Lower leg skin (tissue), 3 donors: Measurements from ENCODE around the gene MORN4.

Experiments used
- POLR2A ChIP-seq, 2 donors: fragments of 450-650 bp; IDR thresholded peaks; one replicate each; pipeline ENCODE4 v1.6.1; 2016 to 2017; ENCODE audit warnings: antibody characterized with exemption in 2 of 2, mild to moderate bottlenecking in 1 of 2, moderate library complexity in 1 of 2
- TF ChIP-seq, protein P1 (sequence below), 3 donors: fragments of 450-650 bp; IDR thresholded peaks; one replicate each; pipeline ENCODE4 v1.5.1; 2016; ENCODE audit warnings: antibody characterized with exemption in 3 of 3, mild to moderate bottlenecking in 3 of 3, moderate library complexity in 2 of 3

DNA sequence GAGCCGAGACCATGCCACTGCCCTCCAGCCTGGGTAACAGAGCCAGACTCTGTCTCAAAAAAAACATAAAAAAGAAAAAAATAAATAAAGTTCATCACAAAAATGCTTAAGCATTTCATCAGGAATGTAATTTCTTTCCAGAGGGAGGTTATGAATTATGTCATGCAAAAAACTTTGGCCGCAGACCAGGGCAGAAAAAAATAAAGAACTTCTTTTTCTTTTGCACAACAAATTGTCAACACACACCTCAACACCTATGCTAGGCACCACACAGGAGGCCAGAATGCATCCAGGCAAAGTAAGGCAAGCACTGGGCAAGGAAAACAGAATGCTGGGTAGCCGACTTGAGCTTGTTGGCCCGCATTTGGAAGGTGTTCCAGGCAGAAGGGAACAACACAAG lies 39.9 kb downstream of the MORN4 start:
- TF ChIP-seq, protein P1, sequence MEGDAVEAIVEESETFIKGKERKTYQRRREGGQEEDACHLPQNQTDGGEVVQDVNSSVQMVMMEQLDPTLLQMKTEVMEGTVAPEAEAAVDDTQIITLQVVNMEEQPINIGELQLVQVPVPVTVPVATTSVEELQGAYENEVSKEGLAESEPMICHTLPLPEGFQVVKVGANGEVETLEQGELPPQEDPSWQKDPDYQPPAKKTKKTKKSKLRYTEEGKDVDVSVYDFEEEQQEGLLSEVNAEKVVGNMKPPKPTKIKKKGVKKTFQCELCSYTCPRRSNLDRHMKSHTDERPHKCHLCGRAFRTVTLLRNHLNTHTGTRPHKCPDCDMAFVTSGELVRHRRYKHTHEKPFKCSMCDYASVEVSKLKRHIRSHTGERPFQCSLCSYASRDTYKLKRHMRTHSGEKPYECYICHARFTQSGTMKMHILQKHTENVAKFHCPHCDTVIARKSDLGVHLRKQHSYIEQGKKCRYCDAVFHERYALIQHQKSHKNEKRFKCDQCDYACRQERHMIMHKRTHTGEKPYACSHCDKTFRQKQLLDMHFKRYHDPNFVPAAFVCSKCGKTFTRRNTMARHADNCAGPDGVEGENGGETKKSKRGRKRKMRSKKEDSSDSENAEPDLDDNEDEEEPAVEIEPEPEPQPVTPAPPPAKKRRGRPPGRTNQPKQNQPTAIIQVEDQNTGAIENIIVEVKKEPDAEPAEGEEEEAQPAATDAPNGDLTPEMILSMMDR (IDR thresholded peaks at IDR 0.05): no peak
- no peak for TF ChIP-seq POLR2A (IDR thresholded peaks at IDR 0.05)
